GM18502 (cell line): ENCODE measurements around the gene CENPE.
A peak's percentile ranks its signal among the peaks of the same experiment; 100 is the strongest.

Experiments
- ATAC-seq: cut with Tn5 transposase; IDR thresholded peaks from one replicate; pipeline ENCODE4 v1.9.1; 2021; ENCODE audit warnings: mild to moderate bottlenecking; ENCODE audit not compliant: unreplicated experiment, poor library complexity

CENPE gene

GRCh38 chr4:103085555-103086196, 112.5 kb downstream of the CENPE start:
- ATAC-seq: no peak

GRCh38 chr4:103079621-103080020, 118.5 kb downstream of the CENPE start:
- ATAC-seq: no peak

DNA sequence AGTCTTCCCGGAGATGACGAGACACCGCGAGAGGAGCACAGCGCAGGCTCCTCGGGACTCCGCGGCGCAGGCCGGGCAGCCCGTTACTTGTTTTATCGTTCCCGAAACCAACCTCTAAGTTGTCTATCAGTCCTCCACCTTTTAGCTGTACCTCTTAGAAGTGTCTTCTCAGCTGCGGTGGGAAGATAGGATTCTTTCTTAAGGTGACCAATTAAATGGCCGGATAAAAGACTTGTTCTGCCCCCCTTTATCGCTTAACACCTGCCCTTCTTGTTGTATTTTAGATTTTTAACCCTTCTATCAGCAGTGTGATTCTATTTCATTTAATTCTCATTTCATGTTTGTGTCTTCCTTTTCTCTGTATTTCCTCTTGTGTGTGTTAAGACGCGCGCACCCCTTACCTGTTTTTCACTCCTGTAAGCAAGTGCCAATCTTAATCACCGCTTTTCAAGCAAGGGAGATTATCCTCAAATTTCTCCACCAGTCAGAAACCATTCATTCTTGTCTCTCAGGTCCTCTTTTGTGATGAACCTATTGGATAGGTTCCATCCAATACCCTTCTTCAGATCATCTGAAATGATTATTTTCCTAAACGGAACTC, 121.3 kb downstream of the CENPE start, which contains the start of gene SLC9B2:
Gene SLC9B2 (minus strand): TSS at position 15 of the 601 bp plus-strand sequence. CDS start 9,211 bp downstream, outside the sequence.
- ATAC-seq: peak; percentile 56

GRCh38 chr4:103075894-103076746, 122.0 kb downstream of the CENPE start:
- ATAC-seq: peak; percentile 54

DNA sequence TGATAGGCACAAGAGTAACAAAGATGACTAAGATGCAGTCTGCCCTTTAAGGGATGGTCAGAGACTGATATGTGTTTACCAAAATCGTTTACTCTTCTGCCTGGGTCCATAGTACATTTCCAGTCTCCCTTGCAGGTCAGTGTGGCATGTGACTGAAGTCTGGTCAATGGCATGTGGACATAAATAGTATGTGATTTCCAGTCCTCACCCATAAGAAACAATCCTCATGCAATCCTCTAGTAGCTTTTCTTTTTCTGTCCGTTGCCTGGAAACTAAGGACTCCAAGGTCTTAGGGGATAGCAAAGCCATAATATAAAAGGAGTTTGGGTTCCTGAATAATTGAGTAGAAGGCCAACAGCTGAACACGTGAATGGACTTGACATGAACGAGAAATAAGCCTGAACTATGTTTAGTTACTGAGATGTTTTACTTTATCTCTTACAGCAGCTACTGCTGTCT, 122.7 kb downstream of the CENPE start:
- peak; percentile 1 for ATAC-seq

DNA sequence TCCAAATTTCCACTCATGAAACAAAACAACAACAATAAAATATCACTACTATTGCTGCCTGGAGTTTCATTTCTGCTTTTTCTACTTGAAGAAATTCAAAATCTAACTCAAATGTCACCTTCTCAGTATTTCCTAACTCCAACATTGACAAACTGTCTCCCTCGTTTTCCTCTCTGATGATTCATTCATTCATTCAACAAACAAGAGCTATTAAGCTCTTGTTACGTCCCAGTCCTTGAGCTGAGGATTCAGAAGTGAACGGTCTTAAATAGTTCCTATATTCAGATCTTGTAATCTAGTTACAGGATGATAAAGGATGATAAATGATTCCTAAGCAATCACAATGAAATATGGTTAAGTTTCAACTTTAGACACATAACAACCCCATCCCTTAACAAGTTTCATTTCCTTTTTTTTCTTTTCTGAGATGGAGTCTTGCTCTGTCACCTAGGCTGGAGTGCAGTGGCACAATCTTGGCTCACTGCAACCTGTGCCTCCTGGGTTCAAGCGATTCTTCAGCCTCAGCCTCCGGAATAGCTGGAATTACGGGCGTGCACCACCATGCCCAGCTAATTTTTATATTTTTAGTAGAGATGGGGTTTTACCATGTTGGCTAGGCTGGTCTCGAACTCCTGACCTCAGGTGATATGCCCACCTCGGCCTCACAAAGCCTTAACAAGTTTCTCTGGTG, 123.3 kb downstream of the CENPE start:
- ATAC-seq: peak; percentile 41

DNA sequence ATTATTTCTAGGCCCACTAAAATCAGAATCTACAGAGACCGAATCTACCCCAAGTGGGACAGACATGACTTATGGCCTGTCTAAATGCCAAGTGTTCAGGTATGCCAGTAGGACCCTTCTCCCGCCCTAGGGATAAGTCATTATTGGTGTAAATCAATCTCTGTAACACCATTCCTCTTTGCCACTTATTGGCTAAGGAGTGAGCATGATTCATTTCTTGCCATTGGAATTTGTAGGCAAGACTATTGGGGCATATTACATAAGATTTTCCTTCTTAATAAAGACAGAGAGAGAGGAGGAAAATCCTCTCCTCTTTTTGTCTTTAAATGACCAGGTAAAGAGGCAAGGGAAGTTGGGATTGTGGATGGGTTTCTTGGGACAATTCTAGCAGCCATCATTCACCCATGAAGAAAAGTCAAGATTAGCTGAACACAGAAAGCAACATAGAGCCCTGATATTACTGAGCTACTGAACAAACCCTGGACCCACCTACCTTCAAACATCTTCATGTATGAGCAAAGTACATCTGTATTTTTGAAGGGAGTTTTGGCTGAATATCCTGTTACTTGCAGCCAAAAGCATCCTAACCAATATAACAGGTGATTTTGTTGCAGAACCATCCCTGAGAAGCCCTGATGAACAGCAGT, 124.2 kb downstream of the CENPE start:
- no peak for ATAC-seq

GRCh38 chr4:103067841-103068547, 130.1 kb downstream of the CENPE start:
- ATAC-seq: no peak

- ATAC-seq: no peak
Measured at GRCh38 chr4:103060453-103061148, 137.5 kb downstream of the CENPE start.
